Measurements from ENCODE around the gene FAIM2. TPM values are rescaled to one million over a fixed set of nuclear protein-coding genes. Genes with fewer than 3 reads are reported as not detected.

Gene FAIM2
- total and polyA plus RNA-seq, 2 experiments from 2014 or later = 0.61 to 2.0 TPM

GRCh38 chr12:49942921-49943624 lies 39.4 kb upstream of the FAIM2 start (continued):
- no peak for TF ChIP-seq ZNF462 (CRISPR knock-in tag; IDR thresholded peaks at IDR 0.05)
- TF ChIP-seq, protein P1, sequence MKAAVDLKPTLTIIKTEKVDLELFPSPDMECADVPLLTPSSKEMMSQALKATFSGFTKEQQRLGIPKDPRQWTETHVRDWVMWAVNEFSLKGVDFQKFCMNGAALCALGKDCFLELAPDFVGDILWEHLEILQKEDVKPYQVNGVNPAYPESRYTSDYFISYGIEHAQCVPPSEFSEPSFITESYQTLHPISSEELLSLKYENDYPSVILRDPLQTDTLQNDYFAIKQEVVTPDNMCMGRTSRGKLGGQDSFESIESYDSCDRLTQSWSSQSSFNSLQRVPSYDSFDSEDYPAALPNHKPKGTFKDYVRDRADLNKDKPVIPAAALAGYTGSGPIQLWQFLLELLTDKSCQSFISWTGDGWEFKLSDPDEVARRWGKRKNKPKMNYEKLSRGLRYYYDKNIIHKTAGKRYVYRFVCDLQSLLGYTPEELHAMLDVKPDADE (IDR thresholded peaks at IDR 0.05) = no peak
- no peak for TF ChIP-seq JUNB (IDR thresholded peaks at IDR 0.05; ENCODE audit: unreplicated experiment)

DNA sequence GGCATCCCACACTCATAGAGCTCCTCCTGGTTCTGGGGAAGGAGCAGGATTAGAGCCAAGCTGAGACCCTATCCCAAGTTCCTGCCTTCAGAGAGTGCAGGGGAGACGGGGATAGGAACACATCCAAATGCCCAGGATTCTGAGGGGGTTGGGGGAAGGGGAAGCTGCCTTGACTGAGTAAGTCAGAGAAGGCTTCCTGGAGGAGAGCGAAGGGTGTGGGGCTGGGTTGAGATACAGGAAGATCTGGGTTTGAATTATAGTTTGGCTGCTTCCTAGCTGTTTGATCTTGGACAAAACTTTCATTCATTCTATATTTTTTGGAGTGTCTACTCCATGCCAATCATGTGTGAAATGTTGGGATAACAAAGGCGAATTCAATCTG lies 38.8 kb upstream of the FAIM2 start:
- Mint-ChIP-seq H3K4me3 (no peak overlapping the region), H3K27me3 (ENCODE audit: insufficient read depth, low read depth, poor library complexity) (peaks cover 14% of the 10 kb centered on the region), H3K36me3 (ENCODE audit: low read depth) (no peaks in the 10 kb centered on the region), H3K4me1 (peaks cover 35% of the 10 kb centered on the region), H3K27ac (no peak overlapping the region), H3K9me3 (no peaks in the 10 kb centered on the region)
- H3K4me2 ChIP-seq = no peak overlapping the region
- no peak overlapping the region; the same call in none of the 2 replicates for H2AFZ ChIP-seq
- H3K27me3 ChIP-seq (ENCODE audit: insufficient read depth) = no peaks in the 10 kb centered on the region
- H3K4me3 ChIP-seq = no peak overlapping the region
- ATAC-seq (no peak), DNase-seq (ENCODE audit: low spot score) (no peak)
- H4K20me1 ChIP-seq (replicated peaks; ENCODE audit: insufficient read depth) = no peaks in the 10 kb centered on the region
- H3F3A ChIP-seq (replicated peaks; ENCODE audit: low read depth) = no peaks in the 10 kb centered on the region
- H3K9me2 ChIP-seq (ENCODE audit: insufficient read depth) = no peaks in the 10 kb centered on the region
- peaks cover 21% of the 10 kb centered on the region for H3K4me1 ChIP-seq (ENCODE audit: insufficient read depth)
- H3K79me2 ChIP-seq (replicated peaks; ENCODE audit: insufficient read depth) = no peaks in the 10 kb centered on the region
- no peak overlapping the region for H3K27ac ChIP-seq (ENCODE audit: low read depth)
- no peaks in the 10 kb centered on the region for H3K36me3 ChIP-seq (ENCODE audit: insufficient read depth)
- TF ChIP-seq ZNF114 (CRISPR knock-in tag; IDR thresholded peaks at IDR 0.05) (no peak), EZH2phosphoT487 (IDR thresholded peaks at IDR 0.05; ENCODE audit: unreplicated experiment) (no peak), REST (IDR thresholded peaks at IDR 0.05; ENCODE audit: unreplicated experiment) (no peak), EZH2 (IDR thresholded peaks at IDR 0.05; ENCODE audit: low read depth, unreplicated experiment) (no peak), NANOG (IDR thresholded peaks at IDR 0.05; ENCODE audit: borderline replicate concordance) (no peak), STAT1 (IDR thresholded peaks at IDR 0.05; ENCODE audit: unreplicated experiment) (no peak), POLR2AphosphoS5 (IDR thresholded peaks at IDR 0.05; ENCODE audit: low read depth) (no peak), CREB1 (CRISPR knock-in tag; IDR thresholded peaks at IDR 0.05; ENCODE audit: low read depth) (no peak)

Measured in GM23338 (cell line).